Thyroid gland (tissue), 4 donors: ENCODE measurements around the gene MORN5.
"Not testable (repeated sequence)": the region's sequence is repeated elsewhere in the genome, so short reads cannot be mapped to it uniquely, and the experiment has no call there.

ENCODE experiments used
- CTCF ChIP-seq, 6 experiments: fragments of 200-600 bp in 3 of 6; fragments of 450-650 bp in 3 of 6; sonication (generic) in 3 of 6; IDR thresholded peaks; one replicate each; pipeline ENCODE4 v1.5.1; 2016 to 2019; ENCODE audit warnings: antibody characterized with exemption in 6 of 6, mild to moderate bottlenecking in 2 of 6, inconsistent platforms in 1 of 6, moderate library complexity in 1 of 6
- POLR2A ChIP-seq, 2 donors: fragments of 450-650 bp; IDR thresholded peaks; one replicate each; pipeline ENCODE4 v1.6.1; 2017; ENCODE audit warnings: antibody characterized with exemption in 2 of 2, mild to moderate bottlenecking in 2 of 2, moderate library complexity in 1 of 2

DNA sequence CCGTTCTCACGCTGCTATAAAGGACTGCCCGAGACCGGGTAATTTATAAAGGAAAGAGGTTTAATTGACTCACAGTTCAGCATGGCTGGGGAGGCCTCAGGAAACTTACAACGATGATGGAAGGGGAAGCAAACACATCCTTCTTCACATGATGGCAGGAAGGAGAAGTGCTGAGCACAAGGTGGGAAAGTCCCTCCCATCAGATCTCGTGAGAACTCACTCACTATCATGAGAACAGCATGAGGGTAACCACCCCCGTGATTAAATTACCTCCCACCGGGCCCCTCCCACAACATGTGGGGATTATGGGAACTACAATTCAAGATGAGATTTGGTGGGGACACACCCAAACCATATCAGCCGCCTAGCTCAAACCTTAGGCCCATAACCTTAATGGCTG, 42.5 kb upstream of the MORN5 start:
- TF ChIP-seq CTCF, POLR2A (IDR thresholded peaks at IDR 0.05): not testable (repeated sequence)
